OCI-LY7 (cell line): ENCODE measurements around the gene FALEC. TPM values are rescaled to one million over a fixed set of nuclear protein-coding genes. Genes with fewer than 3 reads are reported as not detected.

Experiments
- BruUV-seq: library from RNA; stranded (reverse); fragments of 400-500 nt; replicated peaks from 2 replicates; lab custom pipeline; 2021; lab: Mats Ljungman, UMichigan
- CTCF ChIA-PET: fragments of 300-600 bp; sonication (Branson Sonifier 250); formaldehyde crosslinking; loops from one replicate; lab custom pipeline; 2022; ENCODE audit warnings: antibody characterized with exemption; ENCODE audit not compliant: unreplicated experiment; lab: Charles Lee
- POLR2A ChIA-PET: fragments of 300-600 bp; sonication (Branson Sonifier 250); formaldehyde crosslinking; loops from one replicate; lab custom pipeline; 2022; ENCODE audit warnings: antibody characterized with exemption; lab: Charles Lee
- DNase-seq: peaks from one replicate; pipeline ENCODE4 v3.0.0-alpha.2; 2015; ENCODE audit warnings: low spot score
- H2AFZ ChIP-seq: fragments of 200-600 bp; sonication (generic), shearing (Covaris generic); 2 replicates; pipeline ENCODE4 v1.6.1; 2014; ENCODE audit warnings: mild to moderate bottlenecking, antibody characterized with exemption, low read length, moderate library complexity
- H3K27ac ChIP-seq: fragments of 200-600 bp; sonication (generic); 2 replicates; pipeline ENCODE4 v1.5.1; 2014; ENCODE audit warnings: mixed run types, low read depth, mild to moderate bottlenecking, moderate library complexity, low read length, inconsistent platforms; ENCODE audit not compliant: poor library complexity, severe bottlenecking
- H3K36me3 ChIP-seq: fragments of 200-600 bp; sonication (generic); 2 replicates; pipeline ENCODE4 v1.6.1; 2014; ENCODE audit warnings: mild to moderate bottlenecking, antibody characterized with exemption, low read length, moderate library complexity, mixed read lengths; ENCODE audit not compliant: insufficient read depth
- H3K4me1 ChIP-seq: fragments of 200-600 bp; sonication (generic); 2 replicates; pipeline ENCODE4 v1.5.1; 2014; ENCODE audit warnings: mild to moderate bottlenecking, low read length; ENCODE audit not compliant: insufficient read depth, poor library complexity, severe bottlenecking
- H3K4me2 ChIP-seq: fragments of 200-600 bp; sonication (generic); 2 replicates; pipeline ENCODE4 v1.6.1; 2014; ENCODE audit warnings: mild to moderate bottlenecking, low read length
- H3K4me3 ChIP-seq: fragments of 200-600 bp; sonication (generic); 2 replicates; pipeline ENCODE4 v1.5.1; 2014; ENCODE audit warnings: mild to moderate bottlenecking, low read depth, low read length; ENCODE audit not compliant: poor library complexity, severe bottlenecking
- H3K79me2 ChIP-seq: fragments of 200-600 bp; sonication (generic); 2 replicates; pipeline ENCODE4 v1.6.1; 2016; ENCODE audit warnings: low read depth, mild to moderate bottlenecking, low read length, moderate library complexity, mixed read lengths; ENCODE audit not compliant: insufficient read depth
- H3K9me2 ChIP-seq: fragments of 200-600 bp; sonication (generic); 2 replicates; pipeline ENCODE4 v1.6.1; 2016; ENCODE audit warnings: mild to moderate bottlenecking, low read length, mixed read lengths; ENCODE audit not compliant: insufficient read depth
- H3K9me3 ChIP-seq: fragments of 200-600 bp; sonication (generic); 2 replicates; pipeline ENCODE4 v1.6.1; 2014; ENCODE audit warnings: mild to moderate bottlenecking, mixed run types, low read length, mixed read lengths
- H4K20me1 ChIP-seq: fragments of 200-600 bp; sonication (generic); 2 replicates; pipeline ENCODE4 v1.6.1; 2014; ENCODE audit warnings: mild to moderate bottlenecking, antibody characterized with exemption, low read length, moderate library complexity, mixed read lengths; ENCODE audit not compliant: insufficient read depth
- CTCF ChIP-seq: fragments of 200-600 bp; sonication (generic); conservative IDR thresholded peaks from 2 replicates; pipeline ENCODE4 v1.5.1; 2014; ENCODE audit warnings: mild to moderate bottlenecking, antibody characterized with exemption, low read length, moderate library complexity, mixed read lengths
- EZH2phosphoT487 ChIP-seq: fragments of 200-600 bp; sonication (generic); IDR thresholded peaks from 2 replicates; pipeline ENCODE4 v1.6.1; 2018; ENCODE audit warnings: low read depth, borderline replicate concordance, mild to moderate bottlenecking, mixed run types, antibody characterized with exemption, low read length, moderate library complexity, mixed read lengths
- intact Hi-C: fragments of 100-400 bp; cut with micrococcal nuclease; formaldehyde crosslinking; loops from one replicate; pipeline ENCODE4 v1.10.0; 2022; ENCODE audit not compliant: unreplicated experiment
- total RNA-seq, 2 experiments: library from RNA; depleted of rRNA in 1 of 2; stranded (reverse); fragments of >200 nt in 1 of 2; shearing (Covaris generic) in 1 of 2; gene quantifications; 2 replicates each; pipeline ENCODE4 v1.2.3, GENCODE V29; 2014 to 2022

The FALEC gene
- total RNA-seq, 2 experiments from 2014 or later, result 0.47 to 1.9 TPM

- no TSS peak for BruUV-seq
- Histone ChIP-seq H2AFZ (no peak overlapping the region), H3K4me1 (peaks cover 34% of the 10 kb centered on the region), H3K36me3 (no peaks in the 10 kb centered on the region), H4K20me1 (no peaks in the 10 kb centered on the region), H3K4me2 (no peak overlapping the region), H3K27ac (no peak overlapping the region), H3K9me2 (no peaks in the 10 kb centered on the region), H3K4me3 (no peak overlapping the region), H3K79me2 (no peaks in the 10 kb centered on the region), H3K9me3 (no peaks in the 10 kb centered on the region)
- intact Hi-C loops, result no loop called here
- DNase-seq, result no peak
- ChIA-PET CTCF (no interaction called here), POLR2A (no interaction called here)
- TF ChIP-seq EZH2phosphoT487 (no peak), CTCF (no peak)
These were observed 1.3 kb upstream of the FALEC start for GRCh38 chr1:150514260-150514659.

- Histone ChIP-seq H3K4me1 (peaks cover 34% of the 10 kb centered on the region), H3K4me2 (peak overlapping the region; percentile 76), H2AFZ (peak overlapping the region; percentile 70), H3K4me3 (peak overlapping the region; percentile 65), H4K20me1 (no peaks in the 10 kb centered on the region), H3K9me2 (no peaks in the 10 kb centered on the region), H3K9me3 (no peaks in the 10 kb centered on the region), H3K27ac (no peak overlapping the region), H3K36me3 (no peaks in the 10 kb centered on the region), H3K79me2 (no peaks in the 10 kb centered on the region)
- DNase-seq, result no peak
- ChIA-PET POLR2A (interaction anchor here (0.8 to 2.2 kb wide), 3 partner anchors 21 to 29 kb away, joined by 3 to 8 read pairs (median 4); partner anchors contain the start of gene TARS2), CTCF (interaction anchor here (1.2 kb wide), 1 partner anchor 11 kb away, joined by 4 read pairs; no protein-coding TSS in a partner anchor)
- TF ChIP-seq CTCF, result no peak
- TF ChIP-seq EZH2phosphoT487, result no peak
- no TSS peak for BruUV-seq
- intact Hi-C loops, result no loop called here
These were observed 632 bp upstream of the FALEC start for GRCh38 chr1:150514913-150515327.

GRCh38 chr1:150516050-150516591 is 569 bp downstream of the FALEC start:
- Histone ChIP-seq H3K27ac (peak overlapping the region; percentile 29), H3K9me3 (no peaks in the 10 kb centered on the region), H3K9me2 (no peaks in the 10 kb centered on the region), H3K4me2 (peak overlapping the region; percentile 76), H3K4me1 (peaks cover 26% of the 10 kb centered on the region), H3K79me2 (no peaks in the 10 kb centered on the region), H3K4me3 (peak overlapping the region; percentile 65), H2AFZ (peak overlapping the region; percentile 70; the same call in 1 of the 2 replicates), H3K36me3 (no peaks in the 10 kb centered on the region), H4K20me1 (no peaks in the 10 kb centered on the region)
- intact Hi-C loops, result loop anchor here (1.0 kb wide), 1 partner anchor 52 kb away; no protein-coding TSS in a partner anchor
- no TSS peak for BruUV-seq
- peak; percentile 34 for DNase-seq
- TF ChIP-seq EZH2phosphoT487, result no peak
- no peak for TF ChIP-seq CTCF
- ChIA-PET CTCF (interaction anchor here (0.6 to 1.2 kb wide), 3 partner anchors 9 to 260 kb away, joined by 4 read pairs; no protein-coding TSS in a partner anchor), POLR2A (interaction anchor here (0.6 to 2.2 kb wide), 8 partner anchors 13 to 215 kb away, joined by 3 to 8 read pairs (median 4); partner anchors contain the start of genes GOLPH3L, RPRD2 and TARS2)
